GM19452 (cell line): ENCODE data around the gene MAD1L1.

Experiments
- ATAC-seq: cut with Tn5 transposase; IDR thresholded peaks from one replicate; pipeline ENCODE4 v1.9.1; 2021; ENCODE audit not compliant: unreplicated experiment

Gene MAD1L1

DNA sequence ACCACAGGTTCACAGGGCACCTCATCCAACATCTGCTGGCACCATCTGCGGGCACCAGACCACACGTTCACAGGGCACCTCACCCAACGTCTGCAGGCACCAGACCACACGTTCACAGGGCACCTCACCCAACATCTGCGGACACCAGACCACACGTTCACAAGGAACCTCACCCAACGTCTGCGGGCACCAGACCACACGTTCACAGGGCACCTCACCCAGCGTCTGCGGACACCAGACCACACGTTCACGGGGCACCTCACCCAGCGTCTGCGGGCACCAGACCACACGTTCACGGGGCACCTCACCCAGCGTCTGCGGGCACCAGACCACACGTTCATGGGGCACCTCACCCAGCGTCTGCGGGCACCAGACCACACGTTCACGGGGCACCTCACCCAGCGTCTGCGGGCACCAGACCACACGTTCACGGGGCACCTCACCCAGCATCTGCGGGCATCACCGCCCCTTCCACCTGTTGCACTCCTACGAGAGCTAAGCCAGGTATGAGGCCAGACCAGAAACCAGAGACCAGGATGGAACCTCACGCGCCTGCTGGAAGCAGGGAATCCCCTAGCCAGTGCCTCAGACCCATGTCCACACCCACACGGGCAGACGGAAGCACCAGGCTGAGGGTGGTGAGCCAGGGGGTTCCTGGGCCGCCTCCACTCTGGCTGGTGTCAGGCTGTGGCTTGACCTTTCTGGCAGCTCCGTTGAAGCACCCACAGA, 182.8 kb downstream of the MAD1L1 start:
- ATAC-seq, result no peak

DNA sequence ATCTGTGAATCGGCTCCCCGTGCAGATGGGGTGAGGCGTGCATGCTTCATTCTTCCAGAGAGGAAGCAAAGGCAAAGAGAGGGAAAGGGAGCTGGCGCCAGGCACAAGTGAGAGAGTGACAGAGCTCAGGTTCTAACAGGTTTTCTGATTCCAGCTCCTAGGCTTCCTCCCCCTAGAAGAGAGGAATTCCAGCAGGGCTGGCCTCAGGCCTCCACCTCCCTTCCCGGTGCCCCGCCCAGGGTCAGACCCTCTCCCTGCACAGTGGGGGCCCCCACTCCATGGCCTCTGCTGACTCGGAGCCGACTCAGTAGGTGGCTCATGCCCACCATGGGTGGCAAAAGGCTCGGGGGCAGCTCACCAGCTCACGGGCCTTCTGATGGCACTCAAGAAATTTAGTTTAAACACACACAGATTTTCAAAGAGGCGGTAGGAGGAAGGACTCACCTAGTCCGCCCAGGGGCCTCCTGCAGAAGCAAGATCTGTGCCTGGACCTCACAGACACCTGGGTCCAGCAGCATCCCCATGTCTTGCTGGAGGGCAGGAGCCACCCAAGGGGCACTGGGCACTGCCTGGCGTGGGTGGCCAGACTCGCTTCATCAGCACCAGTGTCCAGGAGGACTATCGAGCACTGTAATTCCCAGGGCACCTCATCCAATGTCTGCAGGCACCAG, 183.5 kb downstream of the MAD1L1 start:
- ATAC-seq, result no peak

DNA sequence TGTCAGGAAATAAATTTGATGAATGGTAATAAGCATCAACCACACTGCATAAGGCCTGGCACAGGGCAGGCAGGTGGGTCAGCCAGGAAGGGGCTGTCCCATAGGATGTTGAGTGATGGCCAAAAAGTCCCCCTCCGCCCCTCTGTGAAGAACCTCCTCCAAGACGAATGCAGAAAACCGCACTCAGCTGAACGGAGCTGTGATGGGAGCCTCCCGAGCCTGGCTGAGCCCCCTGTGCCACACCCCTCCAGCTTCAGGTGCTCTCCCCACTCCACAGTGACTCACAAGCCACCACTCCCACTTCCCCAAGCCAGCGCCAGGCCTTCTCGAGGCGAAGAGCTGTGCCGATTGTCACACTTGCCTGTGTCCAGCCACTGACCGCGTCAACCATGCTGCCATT, 184.2 kb downstream of the MAD1L1 start:
- ATAC-seq, result no peak

GRCh38 chr7:2048006-2048405, 184.7 kb downstream of the MAD1L1 start:
- ATAC-seq, result no peak

- ATAC-seq, result no peak
Measured at GRCh38 chr7:2046581-2047565, 185.9 kb downstream of the MAD1L1 start.

DNA sequence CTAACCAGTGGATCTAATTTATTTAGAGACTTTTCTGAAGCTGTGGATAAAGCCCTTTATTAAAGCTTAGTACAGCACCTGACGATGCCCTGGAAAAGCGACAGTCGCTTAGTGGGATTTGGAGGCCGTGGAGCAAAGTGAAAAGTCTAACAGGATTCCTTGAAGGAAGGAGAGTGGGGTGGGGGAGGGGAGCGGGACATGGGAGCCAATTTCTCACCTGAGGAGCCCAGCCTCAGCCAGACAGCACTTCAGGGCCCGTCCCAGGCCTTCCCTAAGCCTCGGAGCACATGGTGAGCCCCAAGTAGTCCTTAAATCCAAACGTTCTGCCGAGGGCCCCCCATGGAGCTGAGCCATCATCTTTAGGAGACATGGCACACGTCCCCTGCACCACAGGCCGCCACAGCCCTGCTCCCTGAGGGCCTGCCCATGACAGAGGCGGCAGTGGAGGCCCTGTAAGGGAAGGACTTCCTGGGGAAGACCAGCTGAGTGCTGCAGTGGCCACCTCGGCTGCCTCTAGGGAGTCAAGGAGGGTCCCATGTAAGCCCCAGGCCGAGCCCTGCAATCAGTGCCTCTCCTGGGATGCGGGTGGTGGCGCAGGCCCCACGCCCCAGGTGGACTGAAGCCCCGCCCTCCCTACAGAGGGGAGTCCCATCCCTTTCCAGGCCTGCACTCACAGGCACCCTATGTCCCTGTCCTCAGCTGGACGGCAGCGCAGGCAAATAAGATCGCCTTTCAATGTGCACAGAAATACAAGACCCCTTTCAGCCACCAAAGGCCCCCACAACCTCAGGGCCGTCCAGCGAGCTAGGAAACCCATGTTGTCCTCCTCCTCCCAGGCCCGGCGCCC, 187.0 kb downstream of the MAD1L1 start:
- ATAC-seq, result no peak

DNA sequence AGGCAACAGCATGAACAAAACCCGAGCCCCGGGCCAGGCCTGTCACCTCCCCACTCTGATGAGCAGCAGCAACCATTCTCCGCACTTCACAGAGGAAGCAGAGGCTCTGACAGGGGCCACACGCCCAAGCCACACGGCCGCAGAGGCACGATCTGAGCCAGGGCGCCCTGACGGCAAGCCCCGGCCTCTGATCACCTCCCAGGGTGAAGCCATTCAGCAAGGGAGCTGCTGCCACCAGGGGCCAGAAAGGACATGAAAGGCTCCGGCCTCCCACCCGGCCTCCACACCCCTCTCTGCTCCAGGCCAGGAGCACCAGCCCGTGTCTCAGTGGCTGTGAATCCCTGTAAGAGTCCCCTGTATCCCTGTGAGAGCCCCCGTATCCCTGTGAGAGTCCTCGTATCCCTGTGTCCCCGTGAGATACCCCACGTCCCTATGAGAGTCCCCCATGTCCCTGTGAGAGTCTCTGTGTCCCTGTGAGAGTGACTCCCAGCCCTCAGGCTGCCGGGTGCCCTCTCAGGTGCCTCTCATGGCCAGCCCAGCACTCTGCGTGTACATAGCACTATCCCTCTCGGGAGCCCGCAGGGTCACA, 187.8 kb downstream of the MAD1L1 start:
- ATAC-seq, result no peak

- ATAC-seq, result no peak
Measured at GRCh38 chr7:2044311-2044882, 188.3 kb downstream of the MAD1L1 start.

DNA sequence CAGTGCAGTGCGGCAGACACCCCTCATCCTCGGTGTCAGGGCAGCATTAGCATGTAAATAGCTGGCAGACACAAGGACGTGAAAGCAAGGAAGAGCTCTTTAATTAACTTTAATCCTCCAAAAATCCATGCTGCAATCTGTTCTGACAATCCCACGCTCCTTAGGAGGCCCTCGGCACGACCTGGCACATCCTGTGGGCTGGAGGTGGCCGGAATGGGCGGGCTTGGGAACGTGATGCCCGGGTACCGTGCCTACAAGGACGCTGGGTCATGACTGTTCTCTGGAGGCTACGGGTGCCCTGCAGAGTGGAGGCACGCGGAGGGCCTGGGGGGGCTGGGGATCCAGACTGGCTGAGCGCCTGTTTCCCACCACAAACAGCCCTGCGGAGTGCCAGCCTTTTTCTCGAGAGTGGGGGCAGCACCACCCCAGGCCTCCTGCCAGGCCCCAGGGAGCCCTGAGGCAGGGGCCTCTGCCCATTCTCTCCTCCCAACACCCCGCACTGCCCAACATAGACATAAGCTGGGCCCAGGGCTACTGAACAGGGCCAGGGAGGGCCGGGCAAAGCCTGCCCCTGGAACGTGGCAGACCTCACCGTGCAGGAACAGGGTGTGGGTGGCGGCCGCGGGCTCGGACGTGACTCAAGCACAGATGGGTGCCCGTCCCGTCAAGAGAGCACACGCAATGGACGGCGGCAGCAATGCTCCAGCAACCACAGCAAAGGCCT, 189.3 kb downstream of the MAD1L1 start:
- ATAC-seq, result no peak

DNA sequence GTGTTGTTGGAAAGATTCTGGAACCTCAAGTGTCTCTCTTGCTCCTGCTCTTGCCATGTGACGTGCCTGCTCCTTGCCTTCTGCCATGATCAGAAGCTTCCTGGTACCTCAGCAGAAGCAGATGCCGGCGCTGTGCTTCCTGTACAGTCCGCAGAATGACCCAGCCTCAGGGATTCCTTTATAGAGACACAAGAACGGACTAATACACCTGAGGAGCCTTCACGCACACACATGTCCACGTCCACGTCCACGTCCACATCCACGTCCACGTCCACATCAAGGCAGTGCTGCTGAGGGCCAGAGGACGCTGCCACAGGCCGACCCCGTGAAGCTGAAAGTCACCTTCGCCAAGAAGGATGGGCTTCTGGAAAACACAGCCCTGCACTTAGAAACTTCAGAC, 190.1 kb downstream of the MAD1L1 start:
- ATAC-seq, result no peak

- ATAC-seq, result no peak
Measured at GRCh38 chr7:2041496-2042367, 191.0 kb downstream of the MAD1L1 start.

DNA sequence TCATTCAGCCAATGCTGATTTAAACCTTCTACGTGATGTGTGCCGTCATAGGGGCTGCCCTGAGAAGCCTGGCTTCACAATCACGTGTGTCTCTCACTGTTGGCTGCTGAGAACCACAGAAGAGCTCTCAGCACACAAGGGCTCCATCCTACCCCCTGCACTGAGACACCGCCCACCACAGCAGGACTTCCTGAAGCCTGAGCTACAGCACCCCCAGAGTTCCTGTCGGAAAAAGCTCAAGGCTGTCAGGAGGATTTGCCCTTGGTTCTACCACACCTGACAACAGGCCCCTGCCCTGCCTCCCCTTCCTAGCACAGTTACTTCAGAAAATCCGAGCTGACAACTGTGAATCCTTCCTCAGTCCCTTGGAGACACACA, 191.9 kb downstream of the MAD1L1 start:
- no peak for ATAC-seq

DNA sequence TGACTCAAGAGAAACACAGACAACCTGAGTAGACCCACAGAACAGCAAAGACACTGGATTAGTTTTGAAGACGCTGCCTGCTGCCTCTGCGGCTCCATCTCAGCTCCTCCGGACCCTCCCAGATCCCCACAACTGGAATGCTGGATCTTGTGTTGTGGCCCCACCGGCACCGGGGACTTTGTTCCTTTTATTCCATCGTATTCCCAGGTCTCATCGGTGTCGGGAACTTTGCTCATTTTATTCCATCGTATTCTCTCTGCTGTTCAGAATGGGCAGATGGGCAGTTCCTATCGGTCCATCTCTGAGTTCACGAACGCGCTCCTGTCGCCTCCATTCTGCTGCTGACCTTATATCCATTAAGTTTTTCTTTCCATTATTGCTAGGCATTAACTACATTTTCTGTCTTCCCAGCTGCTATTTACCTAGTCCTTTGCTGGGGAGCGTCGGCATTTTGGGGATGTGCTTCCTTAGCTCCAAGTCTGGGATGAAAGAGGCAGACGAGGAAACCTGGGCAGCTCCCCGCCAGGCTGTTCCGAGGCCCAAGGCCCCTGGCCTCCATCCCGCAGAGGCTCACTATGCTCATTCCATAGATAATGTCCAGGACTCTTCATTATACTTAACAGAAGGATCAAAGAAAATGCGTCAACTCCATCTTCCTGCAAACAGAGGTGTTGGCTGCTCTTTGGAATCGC, 192.4 kb downstream of the MAD1L1 start:
- ATAC-seq, result no peak

GRCh38 chr7:2038931-2039728, 193.6 kb downstream of the MAD1L1 start:
- no peak for ATAC-seq

- ATAC-seq, result no peak
Measured at GRCh38 chr7:2037808-2038522, 194.8 kb downstream of the MAD1L1 start.

DNA sequence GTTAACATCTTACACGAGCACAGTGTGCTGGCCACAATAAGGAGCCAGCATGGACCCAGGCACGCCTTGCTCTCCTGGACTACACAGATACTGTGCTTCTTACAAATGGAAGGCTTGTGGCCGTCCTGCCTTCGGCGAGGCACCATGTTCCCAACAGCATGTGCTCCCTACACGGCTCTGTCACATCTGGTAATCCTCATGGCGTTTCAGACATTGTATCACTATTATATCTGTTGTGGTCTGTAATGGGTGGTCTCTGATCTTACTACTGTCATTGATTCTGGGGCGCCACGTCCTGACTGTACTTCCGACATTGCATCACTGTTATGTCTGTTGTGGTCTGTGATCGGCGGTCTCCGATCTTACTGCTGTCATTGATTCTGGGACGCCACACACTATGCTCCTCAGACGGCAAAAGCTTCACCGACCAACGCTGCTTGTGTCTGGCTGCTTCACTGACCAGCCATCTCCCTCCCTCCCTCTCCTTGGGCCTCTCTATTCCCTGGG, 195.4 kb downstream of the MAD1L1 start:
- ATAC-seq, result no peak
